KG1 (cell line): ENCODE results near the gene TOP2A.
A peak's percentile ranks its signal among the peaks of the same experiment; 100 is the strongest.
"Not testable (repeated sequence)": the region's sequence is repeated elsewhere in the genome, so short reads cannot be mapped to it uniquely, and the experiment has no call there.

Source experiments
- DNase-seq: peaks from one replicate; lab custom pipeline; 2025; lab: John Stamatoyannopoulos, UW

The TOP2A gene

DNA sequence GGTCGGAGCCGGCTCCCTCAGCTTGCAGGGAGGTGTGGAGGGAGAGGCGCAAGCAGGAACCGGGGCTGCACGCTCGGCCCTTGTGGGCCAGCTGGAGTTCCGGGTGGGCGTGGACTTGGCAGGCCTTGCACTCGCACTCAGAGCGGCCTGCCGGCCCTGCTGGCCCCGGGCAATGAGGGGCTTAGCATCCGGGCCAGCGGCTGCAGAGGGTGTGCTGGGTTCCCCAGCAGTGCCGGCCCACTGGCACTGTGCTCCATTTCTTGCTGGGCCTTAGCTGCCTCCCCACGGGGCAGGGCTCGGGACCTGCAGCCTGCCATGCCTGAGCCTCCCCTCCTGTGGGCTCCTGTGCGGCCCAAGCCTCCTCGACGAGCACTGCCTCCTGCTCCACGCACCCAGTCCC, 41.9 kb downstream of the TOP2A start:
- DNase-seq, result not testable (repeated sequence)

DNA sequence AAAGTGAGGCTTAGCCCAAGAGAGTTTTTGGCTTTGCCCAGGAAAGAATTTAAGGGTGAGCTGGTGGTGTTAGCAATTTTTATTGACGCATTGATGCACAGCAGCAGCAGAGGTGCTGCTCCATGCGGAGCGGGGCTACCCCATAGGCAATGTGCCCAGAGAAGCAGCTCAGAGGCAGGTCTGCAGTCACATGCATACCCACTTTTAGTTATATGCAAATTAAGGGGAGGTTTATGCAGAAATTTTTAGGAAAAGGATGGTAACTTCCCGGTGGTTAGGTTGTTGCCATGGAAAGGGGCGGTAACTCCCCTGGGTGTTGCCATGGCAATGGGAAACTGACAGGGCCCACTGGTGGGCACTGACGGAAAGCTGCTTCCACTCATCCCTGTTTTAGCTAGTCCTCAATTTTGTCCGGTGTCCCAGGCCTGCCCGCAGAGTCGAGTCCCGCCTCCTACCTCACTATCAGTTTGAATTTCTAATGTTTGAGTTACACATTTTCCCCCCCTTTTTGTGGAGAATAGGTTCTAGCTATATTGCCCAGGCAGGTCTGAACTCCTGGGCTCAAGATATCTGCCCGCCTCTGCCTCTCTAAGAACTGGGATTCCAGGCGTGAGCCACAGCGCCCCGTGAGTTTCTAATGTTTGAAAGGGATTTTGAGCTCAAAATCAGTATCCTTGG, 42.7 kb downstream of the TOP2A start:
- DNase-seq, result no peak

DNA sequence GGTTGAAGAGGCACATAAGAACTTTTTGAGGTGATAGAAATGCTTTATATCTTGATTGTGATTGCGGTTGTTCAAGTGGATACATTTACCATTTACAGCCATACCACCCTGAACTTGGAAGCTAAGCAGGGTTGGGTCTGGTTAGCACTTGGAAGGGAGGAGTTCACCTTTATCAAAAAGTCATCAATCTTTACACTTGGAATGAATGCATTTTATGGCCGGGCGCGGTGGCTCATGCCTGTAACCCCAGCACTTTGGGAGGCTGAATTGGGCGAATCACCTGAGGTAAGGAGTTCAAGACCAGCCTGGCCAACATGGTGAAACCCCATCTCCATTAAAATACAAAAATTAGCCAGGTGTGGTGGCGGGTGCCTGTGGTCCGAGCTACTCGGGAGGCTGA, 43.7 kb downstream of the TOP2A start:
- no peak for DNase-seq

DNA sequence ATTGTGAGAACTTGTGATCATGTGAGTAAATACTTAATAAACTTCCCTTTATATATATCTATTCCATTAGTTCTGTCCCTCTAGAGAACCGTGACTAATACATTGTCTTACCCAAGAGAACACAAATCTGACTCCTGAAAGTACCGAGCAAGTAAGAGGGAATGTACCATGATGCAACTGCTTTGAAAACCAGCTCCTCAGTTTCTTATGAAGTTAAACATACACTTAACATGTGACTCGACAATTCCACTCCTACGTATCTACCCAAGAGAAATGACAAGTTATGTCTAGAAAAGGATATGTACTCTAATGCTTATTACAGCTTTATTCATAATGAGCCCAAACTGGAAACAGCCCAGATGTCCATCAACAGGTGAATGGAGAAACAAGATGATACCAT, 44.4 kb downstream of the TOP2A start:
- DNase-seq, result no peak

DNA sequence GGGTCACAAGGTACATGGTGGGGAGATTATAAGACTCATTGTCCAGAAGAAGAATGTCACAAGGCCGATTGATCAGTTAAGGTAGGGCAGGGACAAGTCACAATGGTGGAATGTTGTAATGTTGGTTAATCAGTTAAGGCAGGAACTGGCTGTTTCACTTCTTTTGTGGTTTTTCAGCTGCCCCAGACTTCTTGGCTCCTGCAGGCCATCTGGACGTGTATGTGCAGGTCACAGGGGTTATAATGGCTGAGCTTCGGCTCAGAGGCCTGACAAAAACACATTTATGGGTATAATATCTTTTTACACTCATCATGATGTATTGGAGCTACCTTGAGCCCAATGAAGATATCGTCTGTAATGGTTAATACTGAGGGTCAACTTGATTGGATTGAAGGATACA, 45.1 kb downstream of the TOP2A start:
- not testable (repeated sequence) for DNase-seq

DNA sequence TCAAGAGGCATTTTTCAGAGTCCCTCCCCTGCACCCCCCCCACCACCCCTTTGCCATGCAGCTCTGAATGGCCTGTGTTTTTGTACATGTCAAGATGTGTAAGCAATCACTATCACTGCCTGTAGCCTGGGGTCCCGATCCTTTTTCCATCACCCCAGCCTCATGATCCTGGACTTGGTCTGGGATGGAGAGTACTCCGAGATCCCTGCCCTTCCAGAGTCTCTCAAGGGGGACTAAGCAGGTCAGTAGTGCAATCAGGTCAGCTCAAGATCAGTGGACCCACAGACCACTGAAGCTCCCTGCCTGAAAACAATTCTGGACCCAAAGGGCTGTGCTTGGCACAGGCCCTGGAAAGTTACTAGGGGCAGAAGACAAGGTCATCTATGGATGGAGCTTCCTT, 45.7 kb downstream of the TOP2A start:
- no peak for DNase-seq

DNA sequence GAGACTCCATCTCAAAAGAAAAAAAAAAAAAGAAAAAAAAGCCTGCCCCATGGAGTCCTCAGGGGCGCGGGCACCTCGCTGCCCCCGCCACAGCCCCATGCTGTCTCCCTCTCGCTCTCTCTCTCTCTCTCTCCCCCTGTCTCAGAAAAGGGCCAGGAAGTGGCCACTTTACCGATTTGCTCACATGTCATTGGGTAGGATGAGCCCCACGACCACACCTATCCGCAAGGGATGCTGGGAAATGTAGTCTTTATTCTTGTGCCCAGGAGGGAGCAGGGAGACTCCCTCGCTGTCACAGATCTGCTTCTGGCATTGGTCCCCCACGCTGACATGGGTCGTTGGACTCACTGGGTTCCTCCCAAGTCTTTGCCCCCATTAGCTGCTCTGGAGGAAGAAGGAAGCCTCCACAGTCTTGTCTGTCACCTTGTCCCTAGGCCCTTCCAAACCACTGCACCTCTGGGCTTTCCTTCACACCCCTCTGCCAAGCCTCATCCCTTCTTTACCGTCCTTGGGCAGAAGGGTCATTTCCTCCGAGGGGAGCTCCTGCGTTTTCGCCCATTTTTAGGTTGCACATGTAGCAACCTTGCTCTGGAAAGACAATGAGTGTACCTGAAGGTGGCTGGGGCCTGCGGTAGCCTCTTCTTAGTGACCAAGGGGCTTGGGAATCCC, 46.3 kb downstream of the TOP2A start:
- no peak for DNase-seq

DNA sequence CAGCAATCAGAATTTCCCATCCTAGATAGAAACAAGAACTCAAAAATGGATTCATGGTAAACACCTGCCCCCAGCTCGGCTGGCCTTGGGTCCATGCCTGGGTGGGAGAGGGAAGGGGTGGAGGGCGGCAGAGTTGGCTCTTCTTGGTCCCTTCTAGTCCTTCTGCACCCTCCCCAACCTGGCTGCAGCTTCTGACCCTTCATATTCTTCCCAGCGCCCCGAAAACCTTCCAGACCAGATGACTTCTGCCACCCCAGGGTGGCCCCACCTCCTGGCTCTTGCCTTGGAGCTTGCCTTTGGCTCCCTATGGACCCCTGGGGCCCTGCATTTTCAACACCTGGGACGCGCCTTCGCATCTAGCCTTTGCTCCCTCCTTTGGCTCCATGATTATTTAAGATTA, 47.8 kb downstream of the TOP2A start:
- DNase-seq, result no peak

DNA sequence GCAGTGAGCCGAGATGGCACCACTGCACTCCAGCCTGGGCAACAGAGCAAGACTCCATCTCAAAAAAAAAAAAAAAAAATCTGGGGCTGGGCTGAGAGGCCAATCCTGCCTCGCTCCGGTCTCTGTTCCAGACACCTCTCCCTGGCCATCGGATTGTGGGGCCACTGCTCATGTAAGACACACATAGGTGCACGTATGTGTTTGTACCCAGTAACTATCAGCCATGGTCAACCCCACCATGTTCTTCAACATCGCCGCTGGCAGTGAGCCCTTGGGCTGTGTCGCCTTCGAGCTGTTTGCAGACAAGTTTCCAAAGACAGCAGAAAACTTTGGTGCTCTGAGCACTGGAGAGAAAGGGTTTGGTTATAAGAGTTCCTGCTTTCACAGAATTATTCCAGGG, 50.0 kb downstream of the TOP2A start:
- DNase-seq, result not testable (repeated sequence)

DNA sequence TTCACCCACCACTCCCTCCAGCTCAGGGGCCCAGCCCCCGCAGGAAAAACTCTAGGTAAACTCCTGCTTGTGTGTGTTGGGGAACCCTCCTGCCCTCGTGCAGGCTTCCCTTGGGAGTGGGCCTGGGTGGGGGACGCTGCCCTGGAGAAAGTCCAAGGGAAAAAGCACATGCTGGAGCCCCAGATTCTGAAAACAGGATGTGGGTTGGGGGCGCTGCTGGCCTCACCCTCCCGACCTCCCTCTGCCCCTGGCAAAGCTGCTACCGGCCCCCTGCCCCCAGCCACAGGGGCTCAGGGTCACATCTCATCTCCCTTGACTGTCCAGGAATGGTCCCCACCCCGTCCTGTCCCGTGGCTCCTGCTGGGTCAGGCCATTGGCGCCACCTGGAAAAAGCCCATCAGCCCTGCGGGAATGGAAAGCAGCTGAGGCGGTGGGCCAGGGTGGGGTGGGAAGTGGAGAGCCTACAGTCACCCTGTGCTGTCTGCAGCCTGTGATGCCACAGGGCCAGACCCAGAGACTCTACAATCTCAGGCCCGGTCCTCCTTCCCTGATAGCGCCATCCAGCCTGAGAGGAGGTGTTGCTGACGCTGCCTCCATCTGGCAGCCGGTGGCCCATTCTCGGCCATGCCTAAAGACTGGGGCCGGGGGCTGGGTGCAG, 50.7 kb downstream of the TOP2A start:
- DNase-seq, result no peak

DNA sequence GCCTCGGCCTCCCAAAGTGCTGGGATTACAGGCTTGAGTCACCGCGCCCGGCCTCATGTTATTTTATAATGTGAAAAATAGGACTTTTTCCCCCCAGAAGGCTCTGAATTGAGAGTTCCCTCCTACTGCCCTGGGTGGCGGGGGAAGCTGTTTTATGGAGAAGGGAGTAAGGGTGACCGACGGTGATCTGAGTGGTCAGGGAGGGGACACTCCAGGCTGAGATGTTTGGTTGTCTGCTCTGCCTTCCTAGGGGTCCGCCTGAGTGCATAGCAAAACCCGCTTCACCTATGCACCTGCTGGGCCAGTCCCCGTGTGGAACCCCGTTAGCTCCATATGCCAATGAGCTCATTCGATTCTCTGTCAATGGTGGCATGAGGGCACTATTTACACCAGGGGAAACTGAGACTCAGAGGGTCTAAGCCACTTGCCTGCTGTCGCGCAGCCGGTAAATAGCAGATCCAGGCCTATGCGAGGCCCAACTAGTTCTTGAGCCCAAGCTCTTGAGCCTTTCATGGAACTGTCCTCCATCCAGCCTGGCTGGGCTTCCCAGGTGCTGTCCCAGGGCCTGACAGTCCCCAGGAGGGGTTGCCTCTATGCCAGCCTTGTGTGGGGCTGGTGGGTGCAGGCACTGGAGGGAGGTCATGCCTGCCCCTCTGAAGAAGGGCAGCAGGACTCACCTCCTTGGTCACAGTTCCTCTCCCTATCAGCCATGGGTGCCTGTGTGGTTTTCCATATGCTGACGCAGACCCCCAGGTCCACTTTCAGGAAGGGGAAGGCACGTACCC, 51.4 kb downstream of the TOP2A start:
- no peak for DNase-seq

DNA sequence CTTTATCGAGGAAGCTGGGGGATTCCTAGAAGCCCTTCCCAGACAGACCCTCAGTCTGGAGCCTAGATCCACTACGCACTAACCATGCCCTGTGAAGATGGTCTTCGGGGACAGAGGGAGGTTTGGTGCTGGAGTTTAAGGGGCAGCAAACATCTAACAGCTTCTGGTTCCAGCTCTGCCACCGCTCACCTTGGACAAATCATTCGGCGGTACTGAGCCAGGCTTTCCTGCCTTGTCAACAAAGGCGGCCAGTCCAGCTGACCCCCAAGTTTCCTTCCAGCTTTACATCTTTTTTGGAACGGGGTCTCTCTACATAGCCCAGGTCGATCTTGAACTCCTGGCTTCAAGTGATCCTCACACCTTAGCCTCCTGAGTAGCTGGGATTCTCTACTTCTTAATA, 52.8 kb downstream of the TOP2A start:
- no peak for DNase-seq

DNA sequence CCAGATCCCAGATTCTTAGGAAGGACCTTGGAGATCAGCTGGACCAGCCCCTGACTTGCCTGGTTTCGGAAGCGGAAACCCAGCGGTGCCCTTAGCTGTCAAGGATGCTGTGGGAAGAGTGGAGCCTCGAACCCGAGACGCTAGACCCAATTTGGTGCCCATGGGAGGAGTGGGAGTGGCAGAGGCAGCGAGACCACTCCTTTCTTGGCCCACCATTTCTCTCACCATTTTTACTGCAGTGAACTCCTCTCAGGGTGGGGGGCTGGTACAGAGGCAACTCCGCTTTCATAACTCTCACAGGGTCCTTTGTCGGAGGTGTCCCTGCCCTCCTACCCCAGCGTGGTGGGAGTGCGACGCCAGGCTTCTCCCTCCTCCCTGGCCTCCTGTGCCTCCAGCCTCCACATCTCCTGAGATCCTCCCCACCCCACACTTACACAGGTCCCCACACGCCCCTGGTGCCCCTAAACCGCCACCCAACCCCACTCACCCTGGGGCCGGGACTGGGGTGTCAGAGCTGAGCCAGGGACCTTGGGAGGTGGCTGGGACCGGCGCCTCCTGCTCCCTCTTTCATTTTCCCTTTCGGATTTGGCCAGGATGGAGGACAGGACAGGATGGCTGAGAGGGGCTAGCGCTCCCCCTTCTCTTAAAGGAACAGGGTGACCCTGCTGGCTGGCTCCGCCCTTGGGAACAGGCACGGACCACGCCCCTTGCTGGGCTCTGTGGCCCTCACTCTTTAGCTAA, 53.4 kb downstream of the TOP2A start, which contains the start of gene GJD3:
GJD3 (minus strand) TSS at position 617 of the 741 bp plus-strand sequence. CDS start 922 bp downstream, outside the sequence.
- DNase-seq, result no peak

DNA sequence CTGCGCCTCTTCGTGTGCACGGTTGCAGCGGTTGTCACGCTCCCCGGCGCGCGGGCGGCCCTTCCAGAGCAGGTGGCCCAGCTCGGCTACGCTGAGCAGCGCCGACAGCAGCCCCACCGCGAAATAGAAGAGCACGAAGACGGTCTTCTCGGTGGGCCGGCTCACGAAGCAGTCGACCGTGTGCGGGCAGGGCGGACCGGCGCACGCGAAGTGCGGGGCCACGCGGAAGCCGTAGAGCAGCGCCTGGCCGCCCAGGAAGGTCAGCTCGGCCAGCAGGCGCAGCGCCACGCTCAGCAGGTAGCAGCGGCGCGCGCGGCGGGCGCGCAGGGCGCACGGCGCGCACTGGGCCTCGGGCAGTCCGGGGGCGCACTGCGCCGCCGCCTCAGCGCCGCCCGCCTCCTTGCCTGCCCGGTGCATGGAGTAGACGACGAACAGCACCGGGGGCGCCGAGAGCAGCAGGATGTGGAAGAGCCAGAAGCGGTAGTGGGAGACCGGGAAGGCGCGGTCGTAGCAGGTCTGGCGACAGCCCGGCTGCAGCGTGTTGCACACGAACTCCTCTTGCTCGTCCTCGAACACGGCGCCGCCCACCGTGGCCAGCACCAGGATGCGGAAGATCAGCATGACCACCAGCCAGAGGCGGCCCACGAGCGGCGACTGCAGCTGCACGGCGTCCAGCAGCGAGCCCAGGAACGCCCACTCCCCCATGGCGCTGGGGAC, 54.4 kb downstream of the TOP2A start:
- DNase-seq, result no peak

DNA sequence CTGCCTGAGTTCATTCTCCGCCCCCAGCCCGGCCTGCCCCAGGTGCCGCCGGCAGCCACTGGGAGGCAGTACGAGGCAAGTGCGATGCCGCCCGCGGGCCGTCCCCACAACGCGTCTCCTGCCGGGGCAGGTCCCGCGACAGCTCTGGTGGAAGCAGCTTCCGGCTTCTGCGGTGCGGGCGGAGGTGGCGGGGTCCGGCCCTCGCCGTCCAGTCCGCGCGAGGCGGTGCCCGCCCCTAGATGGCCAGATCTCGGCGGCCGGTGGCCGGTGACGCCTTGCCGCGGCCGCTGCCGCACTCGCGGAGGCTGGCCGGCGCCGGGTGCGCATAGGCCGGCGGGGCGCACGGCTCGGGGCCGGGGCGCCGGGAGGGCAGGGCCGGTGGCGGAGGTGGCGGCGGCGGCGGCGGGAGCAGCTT, 55.0 kb downstream of the TOP2A start:
- DNase-seq, result peak; percentile 61

DNA sequence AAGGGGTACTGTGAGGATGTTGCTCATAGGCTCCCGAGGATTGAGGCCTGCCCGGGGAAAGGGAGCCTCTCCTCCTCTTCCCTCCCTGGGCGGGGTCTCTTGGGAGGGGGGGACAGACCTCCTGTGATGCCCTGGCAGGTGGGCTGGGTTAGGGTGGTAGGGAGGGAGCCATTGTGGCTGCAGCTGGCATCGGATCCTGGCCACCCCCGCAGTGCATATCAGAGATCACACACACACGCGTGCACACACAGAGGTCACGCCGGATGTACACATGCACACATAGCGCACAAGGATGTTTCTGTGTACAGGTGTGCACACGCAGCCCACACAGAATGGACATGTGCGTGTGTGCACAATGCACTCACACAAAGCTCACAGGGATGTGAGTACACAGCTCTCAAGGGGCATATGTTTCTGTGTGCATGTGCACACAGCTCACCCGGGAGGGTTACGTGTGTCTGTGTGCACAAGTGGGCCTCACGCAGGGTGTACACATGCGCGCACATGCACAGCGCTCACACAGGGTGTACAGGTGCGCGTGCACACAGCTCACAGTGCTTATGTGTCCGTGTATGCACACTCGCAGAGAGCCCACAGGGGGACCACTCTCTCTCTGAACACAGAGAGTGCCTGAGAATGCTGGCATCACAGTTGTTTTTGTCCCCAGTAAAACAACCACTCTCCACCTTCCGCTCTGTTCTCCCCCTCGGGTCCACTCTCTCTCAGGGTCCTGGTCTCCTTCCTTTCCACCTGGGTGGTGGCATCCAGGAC, 55.6 kb downstream of the TOP2A start:
- no peak for DNase-seq

DNA sequence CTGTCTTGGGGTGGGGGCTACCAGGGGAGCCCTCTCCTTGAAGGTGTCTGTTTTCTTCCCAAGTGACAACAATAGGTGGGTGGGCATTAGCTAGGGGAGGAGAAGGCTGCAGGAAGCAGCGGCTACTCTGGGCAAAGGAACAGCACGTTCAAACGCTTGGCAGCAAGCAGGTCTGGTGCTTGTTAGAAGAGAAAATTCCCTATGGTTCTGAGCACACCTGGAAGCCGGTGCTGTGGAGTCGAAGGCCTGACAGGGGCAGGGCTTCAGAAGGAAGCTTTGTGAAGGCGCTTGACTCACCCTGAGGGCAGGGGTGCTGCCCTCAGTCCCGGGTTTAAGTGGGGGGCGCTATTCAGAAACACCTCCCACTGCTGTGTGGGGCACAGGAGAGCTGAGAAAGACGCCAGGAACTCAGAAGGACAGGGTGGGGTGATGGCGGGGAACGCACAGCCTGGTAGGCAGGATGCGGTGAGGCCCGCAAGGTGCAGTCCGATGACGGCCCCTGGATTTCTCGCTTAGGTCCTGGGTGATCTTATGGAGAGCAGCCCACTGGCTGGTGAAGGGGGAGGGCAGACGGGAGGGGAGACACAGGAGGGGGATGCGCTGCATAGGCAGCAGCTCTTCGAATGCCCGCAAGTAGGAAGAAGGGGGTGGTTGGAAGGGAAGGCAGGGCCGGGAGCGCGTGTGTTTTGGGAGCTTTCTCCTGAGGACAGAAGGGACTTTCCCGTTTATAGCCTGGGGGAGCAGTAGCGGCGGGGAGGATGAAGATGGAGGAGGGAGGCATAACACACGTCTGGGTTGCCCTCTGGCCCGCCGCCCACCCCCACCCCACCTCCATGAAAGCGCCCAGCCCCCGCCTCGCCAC, 56.4 kb downstream of the TOP2A start:
- no peak for DNase-seq

DNA sequence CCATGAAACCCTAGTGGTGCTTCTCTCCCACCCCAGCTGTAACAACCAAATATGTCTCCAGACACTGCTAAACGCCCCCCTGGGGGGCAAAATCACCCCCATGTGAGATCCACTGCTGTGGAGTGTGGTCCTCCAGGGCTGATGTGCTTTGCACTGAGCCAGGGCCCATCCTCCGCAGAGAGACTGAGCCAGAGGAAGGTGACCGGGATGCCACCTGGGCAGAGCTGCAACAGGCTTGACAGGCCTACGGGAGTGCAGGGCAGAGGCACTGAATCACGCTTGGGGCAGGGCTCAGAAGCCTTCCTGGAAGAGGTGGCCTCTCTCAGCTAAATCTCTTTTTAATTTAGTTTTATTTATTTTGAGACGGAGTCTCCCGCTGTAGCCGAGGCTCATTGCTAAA, 57.6 kb downstream of the TOP2A start:
- no peak for DNase-seq

DNA sequence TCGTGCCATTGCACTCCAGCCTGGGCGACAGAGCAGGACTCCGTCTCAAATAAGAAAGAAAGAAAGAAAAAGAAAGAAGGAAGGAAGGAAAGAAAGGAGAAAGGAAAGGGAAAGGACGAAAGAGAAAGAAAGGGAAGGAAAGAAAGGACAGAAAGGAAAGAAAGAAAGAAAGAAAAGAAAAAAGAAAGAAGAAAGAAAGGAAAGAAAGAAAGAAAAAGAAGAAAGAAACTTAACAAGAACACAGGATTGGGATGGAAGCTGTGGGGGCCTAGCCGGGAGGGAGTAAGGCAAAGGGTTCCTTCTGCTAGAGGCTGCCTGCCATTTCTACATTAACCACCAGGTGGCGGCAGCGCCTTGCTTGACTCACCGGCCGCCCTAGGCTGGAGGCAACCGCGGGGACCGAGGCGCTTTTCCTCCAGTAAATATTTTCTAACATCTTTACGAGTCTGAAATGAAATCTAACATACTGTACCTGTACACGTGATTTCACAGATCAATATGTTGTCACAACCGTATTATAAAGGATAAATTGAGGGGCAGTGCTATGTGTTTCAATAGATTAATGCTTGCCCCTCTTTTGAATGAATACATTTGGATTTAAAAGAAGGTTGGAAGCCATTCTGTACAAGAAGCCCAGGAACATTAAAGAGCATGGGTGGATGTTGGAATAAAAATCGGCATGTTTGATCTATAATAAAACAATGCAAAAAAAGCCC, 59.2 kb downstream of the TOP2A start:
- DNase-seq, result peak; percentile 81
